Central memory CD4-positive, alpha-beta T cell (primary cell): Measurements from ENCODE around the gene CHRNA4.

Source experiments
- DNase-seq: peaks from one replicate; pipeline ENCODE4 v3.0.0; 2022

Gene CHRNA4

GRCh38 chr20:63377256-63377941 lies 16.2 kb upstream of the CHRNA4 start:
- no peak for DNase-seq

- no peak for DNase-seq
These were observed 15.4 kb upstream of the CHRNA4 start for GRCh38 chr20:63376283-63377250.

GRCh38 chr20:63375438-63375837 lies 14.3 kb upstream of the CHRNA4 start:
- no peak for DNase-seq

GRCh38 chr20:63374504-63374903 lies 13.4 kb upstream of the CHRNA4 start:
- no peak for DNase-seq

- no peak for DNase-seq
These were observed 12.8 kb upstream of the CHRNA4 start for GRCh38 chr20:63373996-63374395.

- no peak for DNase-seq
These were observed 12.1 kb upstream of the CHRNA4 start for GRCh38 chr20:63372971-63373885.

GRCh38 chr20:63371291-63371865 lies 10.2 kb upstream of the CHRNA4 start:
- no peak for DNase-seq

- no peak for DNase-seq
These were observed 9.6 kb upstream of the CHRNA4 start for GRCh38 chr20:63370618-63371187.

GRCh38 chr20:63369724-63370617 lies 8.8 kb upstream of the CHRNA4 start:
- DNase-seq, result no peak

GRCh38 chr20:63369024-63369530 lies 7.9 kb upstream of the CHRNA4 start:
- no peak for DNase-seq

- no peak for DNase-seq
These were observed 7.0 kb upstream of the CHRNA4 start for GRCh38 chr20:63368151-63368550.

- no peak for DNase-seq
These were observed 6.4 kb upstream of the CHRNA4 start for GRCh38 chr20:63367446-63368055.

GRCh38 chr20:63366390-63367365 lies 5.5 kb upstream of the CHRNA4 start:
- DNase-seq, result no peak

GRCh38 chr20:63365601-63366389 lies 4.6 kb upstream of the CHRNA4 start:
- no peak for DNase-seq

- no peak for DNase-seq
These were observed 3.8 kb upstream of the CHRNA4 start for GRCh38 chr20:63364801-63365585.

GRCh38 chr20:63363981-63364561 lies 2.9 kb upstream of the CHRNA4 start:
- no peak for DNase-seq
